ENCODE data around the gene SRCAP. TPM values are rescaled to one million over a fixed set of nuclear protein-coding genes. Genes with fewer than 3 reads are reported as not detected.
"Not testable (repeated sequence)": the region's sequence is repeated elsewhere in the genome, so short reads cannot be mapped to it uniquely, and the experiment has no call there.

The SRCAP gene
- total RNA-seq, 1 donor from 2014 or later, result 91.6 TPM

DNA sequence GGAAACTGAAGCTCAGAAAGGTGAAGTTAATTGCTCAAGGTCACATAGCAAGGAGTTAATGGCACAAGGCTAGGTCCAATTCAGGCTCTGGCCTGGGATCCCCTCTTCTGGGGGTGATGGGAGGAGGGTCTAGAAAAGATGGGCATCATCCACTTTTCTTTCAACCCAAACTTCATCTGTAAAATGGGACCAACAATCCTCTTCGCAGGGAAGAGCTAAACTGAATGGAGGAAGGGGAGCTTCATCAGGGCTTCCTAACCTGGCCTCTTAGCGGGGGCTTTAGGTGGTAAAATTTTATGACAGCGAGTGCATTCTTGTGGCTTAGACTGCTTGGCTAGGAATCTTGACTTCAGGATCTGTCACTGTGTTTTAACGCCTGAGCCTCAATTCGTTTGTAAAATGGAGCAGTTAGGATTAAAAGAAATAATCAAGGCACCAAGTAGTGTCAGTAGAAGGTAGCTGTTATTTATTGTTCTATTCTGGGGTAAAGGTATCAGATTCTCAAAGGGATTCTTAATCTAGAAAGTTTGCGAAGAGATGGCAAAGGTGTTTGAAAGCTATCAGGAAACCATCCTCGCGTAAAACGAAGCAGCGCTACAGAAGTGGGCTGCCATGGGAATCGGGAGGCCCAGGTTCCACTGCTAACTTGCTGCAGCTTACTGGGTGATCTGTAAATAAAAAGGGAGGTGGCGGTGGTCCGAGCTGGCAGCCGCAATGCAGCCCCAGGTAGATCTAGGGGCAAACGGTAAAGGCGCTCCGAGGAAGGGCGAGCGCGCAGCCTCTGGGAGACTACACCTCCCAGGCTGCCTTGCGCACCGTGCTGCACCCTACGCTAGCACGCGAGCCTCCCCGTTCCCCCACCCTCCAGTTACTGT, 1.5 kb upstream of the SRCAP start:
- H3K9me3 Mint-ChIP-seq, result no peaks in the 10 kb centered on the region
- H3K36me3 Mint-ChIP-seq (ENCODE audit: low read depth), result peaks cover 23% of the 10 kb centered on the region
- intact Hi-C loops (cut with micrococcal nuclease), result loop anchor here (1.0 to 2.0 kb wide), 8 partner anchors 15 to 701 kb away; partner anchors contain the start of genes CFAP119, FBRS, INO80E and PHKG2

GRCh38 chr16:30698139-30698815, 694 bp upstream of the SRCAP start:
- DNase-seq, result peak; percentile 100
- Mint-ChIP-seq H3K4me1 (peaks cover 34% of the 10 kb centered on the region), H3K9me3 (no peaks in the 10 kb centered on the region), H3K27me3 (no peaks in the 10 kb centered on the region), H3K27ac (peak overlapping the region; percentile 100), H3K36me3 (ENCODE audit: low read depth) (peaks cover 28% of the 10 kb centered on the region), H3K4me3 (peak overlapping the region; percentile 97)
- intact Hi-C loops (cut with micrococcal nuclease), result loop anchor here (1.0 to 2.0 kb wide), 8 partner anchors 15 to 701 kb away; partner anchors contain the start of genes CFAP119, FBRS, INO80E and PHKG2

More for the DNA sequence above, 1.5 kb upstream of the SRCAP start:
- H3K4me1 Mint-ChIP-seq, result peaks cover 36% of the 10 kb centered on the region
- H3K27ac Mint-ChIP-seq, result peak overlapping the region; percentile 100
- peak; percentile 62 for DNase-seq
- H3K27me3 Mint-ChIP-seq, result no peaks in the 10 kb centered on the region
- peak overlapping the region; percentile 97 for H3K4me3 Mint-ChIP-seq

DNA sequence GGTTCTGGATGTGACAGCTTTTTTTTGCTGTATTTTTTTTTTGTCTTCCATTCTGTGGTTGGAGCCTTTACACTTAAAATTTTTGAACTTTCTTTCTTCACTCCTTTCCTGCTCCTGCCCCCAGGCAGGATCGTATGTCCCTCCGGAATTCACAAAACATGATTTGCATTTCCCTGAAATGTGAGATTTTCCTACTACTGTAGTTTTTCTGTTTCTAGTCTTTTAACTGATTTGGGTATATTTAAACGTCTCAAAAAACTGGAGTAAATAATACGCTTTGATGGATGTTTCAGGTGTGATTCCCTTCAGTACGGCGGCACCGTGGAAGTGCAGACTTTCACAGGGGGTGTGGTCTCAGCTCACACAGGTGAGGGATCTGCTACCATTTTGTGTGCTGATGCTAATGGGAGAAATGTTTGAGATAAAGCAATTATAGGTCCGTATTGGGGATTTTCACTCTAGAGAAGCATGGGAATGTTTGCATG, 686 bp downstream of the SRCAP start:
- Mint-ChIP-seq H3K36me3 (ENCODE audit: low read depth) (peaks cover 38% of the 10 kb centered on the region), H3K9me3 (no peaks in the 10 kb centered on the region), H3K4me1 (peaks cover 28% of the 10 kb centered on the region), H3K27me3 (no peaks in the 10 kb centered on the region), H3K4me3 (peak overlapping the region; percentile 97), H3K27ac (peak overlapping the region; percentile 96)
- intact Hi-C loops (cut with micrococcal nuclease), result loop anchor here (2.0 kb wide), 2 partner anchors 13 to 703 kb away; partner anchors contain the start of gene INO80E
- no peak for DNase-seq

GRCh38 chr16:30700491-30700890, 1.5 kb downstream of the SRCAP start:
- Mint-ChIP-seq H3K27me3 (no peaks in the 10 kb centered on the region), H3K4me3 (peak overlapping the region; percentile 97), H3K27ac (no peak overlapping the region), H3K4me1 (peaks cover 25% of the 10 kb centered on the region), H3K36me3 (ENCODE audit: low read depth) (peaks cover 42% of the 10 kb centered on the region), H3K9me3 (no peaks in the 10 kb centered on the region)
- no peak for DNase-seq
- intact Hi-C loops (cut with micrococcal nuclease), result no loop called here

GRCh38 chr16:30700971-30701370, 2.0 kb downstream of the SRCAP start:
- Mint-ChIP-seq H3K36me3 (ENCODE audit: low read depth) (peaks cover 44% of the 10 kb centered on the region), H3K27me3 (no peaks in the 10 kb centered on the region), H3K9me3 (no peaks in the 10 kb centered on the region), H3K4me1 (peaks cover 25% of the 10 kb centered on the region), H3K27ac (no peak overlapping the region), H3K4me3 (peak overlapping the region; percentile 50)
- DNase-seq, result no peak
- intact Hi-C loops (cut with micrococcal nuclease), result no loop called here

DNA sequence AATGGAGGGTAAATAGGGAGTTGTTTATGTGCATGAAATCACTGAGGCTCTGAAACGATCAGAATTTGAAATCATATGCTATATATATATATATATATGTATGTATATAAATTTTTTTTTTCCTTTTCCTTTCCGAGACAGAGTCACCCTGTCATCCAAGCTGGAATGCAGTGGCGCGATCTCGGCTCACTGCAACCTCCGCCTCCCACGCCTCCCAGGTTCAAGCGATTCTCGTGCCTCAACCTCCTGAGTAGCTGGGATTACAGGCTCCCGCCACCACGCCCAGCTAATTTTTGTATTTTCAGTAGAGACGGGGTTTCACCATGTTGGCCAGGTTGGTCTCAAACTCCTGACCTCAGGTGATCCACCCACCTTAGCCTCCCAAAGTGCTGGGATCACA, 4.1 kb downstream of the SRCAP start:
- H3K27me3 Mint-ChIP-seq; DNase-seq; H3K27ac Mint-ChIP-seq; H3K4me3 Mint-ChIP-seq; H3K9me3 Mint-ChIP-seq; intact Hi-C loops (cut with micrococcal nuclease): not testable (repeated sequence)
- peaks cover 15% of the 10 kb centered on the region for H3K4me1 Mint-ChIP-seq
- H3K36me3 Mint-ChIP-seq (ENCODE audit: low read depth), result peaks cover 61% of the 10 kb centered on the region

DNA sequence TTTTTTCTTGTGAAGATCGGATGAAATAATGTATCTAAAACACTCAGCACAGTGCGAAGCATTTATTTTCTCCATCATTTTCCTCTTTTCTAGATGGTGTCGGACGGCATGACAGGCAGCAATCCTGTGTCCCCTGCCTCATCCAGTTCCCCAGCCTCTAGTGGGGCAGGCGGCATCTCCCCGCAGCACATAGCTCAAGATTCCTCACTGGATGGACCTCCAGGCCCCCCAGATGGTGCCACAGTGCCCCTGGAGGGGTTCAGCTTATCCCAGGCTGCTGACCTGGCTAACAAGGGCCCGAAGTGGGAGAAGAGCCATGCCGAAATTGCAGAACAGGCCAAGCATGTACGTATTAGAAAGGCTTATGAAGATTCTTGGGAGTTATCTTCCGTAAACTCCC, 5.0 kb downstream of the SRCAP start:
- intact Hi-C loops (cut with micrococcal nuclease), result no loop called here
- Mint-ChIP-seq H3K27ac (no peak overlapping the region), H3K4me3 (no peak overlapping the region), H3K36me3 (ENCODE audit: low read depth) (peaks cover 64% of the 10 kb centered on the region), H3K9me3 (no peaks in the 10 kb centered on the region), H3K27me3 (no peaks in the 10 kb centered on the region), H3K4me1 (peaks cover 15% of the 10 kb centered on the region)
- no peak for DNase-seq

- no peak overlapping the region for H3K4me3 Mint-ChIP-seq
Measured at GRCh38 chr16:30706046-30706445, 7.1 kb downstream of the SRCAP start.

GRCh38 chr16:30710971-30711370, 12.0 kb downstream of the SRCAP start:
- no peak overlapping the region for H3K27ac Mint-ChIP-seq

More at GRCh38 chr16:30706046-30706445, 7.1 kb downstream of the SRCAP start:
- Mint-ChIP-seq H3K27me3 (no peaks in the 10 kb centered on the region), H3K36me3 (ENCODE audit: low read depth) (peaks cover 71% of the 10 kb centered on the region), H3K4me1 (peaks cover 7% of the 10 kb centered on the region), H3K9me3 (no peaks in the 10 kb centered on the region), H3K27ac (no peak overlapping the region)
- intact Hi-C loops (cut with micrococcal nuclease), result no loop called here
- DNase-seq, result no peak

GRCh38 chr16:30711712-30712111, 12.7 kb downstream of the SRCAP start:
- H3K4me3 Mint-ChIP-seq, result no peak overlapping the region
- DNase-seq, result no peak
- intact Hi-C loops (cut with micrococcal nuclease), result loop anchor here (2.0 kb wide), 1 partner anchor 13 kb away; the partner anchor contains the start of gene SRCAP
- H3K27me3 Mint-ChIP-seq, result no peaks in the 10 kb centered on the region
- no peak overlapping the region for H3K27ac Mint-ChIP-seq
- H3K36me3 Mint-ChIP-seq (ENCODE audit: low read depth), result peaks cover 82% of the 10 kb centered on the region
- no peaks in the 10 kb centered on the region for H3K9me3 Mint-ChIP-seq
- peaks cover 33% of the 10 kb centered on the region for H3K4me1 Mint-ChIP-seq

More at GRCh38 chr16:30710971-30711370, 12.0 kb downstream of the SRCAP start:
- no peaks in the 10 kb centered on the region for H3K9me3 Mint-ChIP-seq
- DNase-seq, result no peak
- peaks cover 27% of the 10 kb centered on the region for H3K4me1 Mint-ChIP-seq
- intact Hi-C loops (cut with micrococcal nuclease), result no loop called here
- H3K27me3 Mint-ChIP-seq, result no peaks in the 10 kb centered on the region
- H3K4me3 Mint-ChIP-seq, result no peak overlapping the region
- peaks cover 79% of the 10 kb centered on the region for H3K36me3 Mint-ChIP-seq (ENCODE audit: low read depth)

DNA sequence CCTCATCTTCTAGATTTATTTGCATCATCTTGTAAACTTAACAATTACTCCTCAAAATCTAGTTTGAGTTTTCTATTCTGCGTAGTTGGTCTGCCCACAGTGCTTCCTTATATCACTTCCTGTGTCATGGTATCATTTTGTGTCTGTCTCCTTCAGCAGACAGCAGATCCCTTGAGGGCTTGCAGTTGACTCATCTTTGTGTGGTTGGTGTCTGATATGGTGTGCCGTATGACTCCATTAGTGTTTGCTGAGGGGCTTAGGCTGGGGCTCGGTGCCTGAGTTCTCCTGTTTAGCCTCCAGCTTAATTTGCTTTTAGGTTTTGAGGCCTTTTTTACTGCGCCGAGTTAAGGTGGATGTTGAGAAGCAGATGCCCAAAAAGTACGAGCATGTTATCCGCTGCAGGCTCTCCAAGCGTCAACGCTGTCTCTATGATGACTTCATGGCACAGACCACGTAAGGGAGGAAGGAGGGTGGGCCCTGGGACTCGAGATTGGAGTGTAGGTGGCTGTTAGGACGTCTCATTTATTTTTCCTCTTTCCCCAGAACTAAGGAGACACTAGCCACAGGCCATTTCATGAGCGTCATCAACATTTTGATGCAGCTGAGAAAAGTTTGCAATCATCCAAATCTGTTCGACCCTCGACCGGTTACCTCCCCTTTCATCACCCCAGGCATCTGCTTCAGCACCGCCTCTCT, 16.9 kb downstream of the SRCAP start:
- Mint-ChIP-seq H3K27ac (peak overlapping the region; percentile 87), H3K4me1 (peaks cover 32% of the 10 kb centered on the region), H3K36me3 (ENCODE audit: low read depth) (peaks cover 68% of the 10 kb centered on the region), H3K9me3 (no peaks in the 10 kb centered on the region), H3K27me3 (no peaks in the 10 kb centered on the region), H3K4me3 (peak overlapping the region; percentile 76)
- DNase-seq, result peak; percentile 78
- intact Hi-C loops (cut with micrococcal nuclease), result no loop called here

- no peaks in the 10 kb centered on the region for H3K27me3 Mint-ChIP-seq
- intact Hi-C loops (cut with micrococcal nuclease), result no loop called here
- H3K4me1 Mint-ChIP-seq, result peaks cover 20% of the 10 kb centered on the region
- H3K27ac Mint-ChIP-seq, result no peak overlapping the region
- no peak for DNase-seq
- H3K4me3 Mint-ChIP-seq, result no peak overlapping the region
- H3K9me3 Mint-ChIP-seq, result no peaks in the 10 kb centered on the region
- peaks cover 75% of the 10 kb centered on the region for H3K36me3 Mint-ChIP-seq (ENCODE audit: low read depth)
Measured at GRCh38 chr16:30720086-30720485, 21.1 kb downstream of the SRCAP start.

DNA sequence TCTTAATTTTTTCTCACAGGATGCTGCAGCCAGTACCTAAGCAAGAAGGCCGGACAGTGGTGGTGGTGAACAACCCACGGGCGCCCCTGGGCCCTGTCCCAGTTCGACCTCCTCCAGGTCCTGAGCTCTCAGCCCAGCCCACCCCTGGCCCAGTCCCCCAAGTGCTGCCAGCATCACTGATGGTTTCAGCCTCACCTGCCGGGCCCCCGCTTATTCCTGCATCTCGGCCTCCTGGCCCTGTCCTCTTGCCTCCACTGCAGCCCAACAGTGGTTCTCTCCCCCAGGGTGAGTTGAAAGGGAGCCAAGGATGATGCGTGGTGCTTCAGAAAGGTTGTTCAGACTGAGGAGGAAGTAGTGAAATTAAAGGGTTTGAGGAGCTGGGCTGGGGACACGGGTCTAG, 21.7 kb downstream of the SRCAP start:
- Mint-ChIP-seq H3K4me1 (peaks cover 16% of the 10 kb centered on the region), H3K27me3 (no peaks in the 10 kb centered on the region), H3K36me3 (ENCODE audit: low read depth) (peaks cover 72% of the 10 kb centered on the region), H3K9me3 (no peaks in the 10 kb centered on the region), H3K27ac (no peak overlapping the region), H3K4me3 (no peak overlapping the region)
- DNase-seq, result no peak
- intact Hi-C loops (cut with micrococcal nuclease), result no loop called here

Data from activated CD4-positive, alpha-beta T cell treated with anti-CD3 and anti-CD28 coated beads, Interleukin-2, amount 10 ng/mL, durations not matched to agents 24 days and 14 days (primary cell).